Nephron (organoid): ENCODE measurements around the gene NACC2.

Experiments
- H3K27ac Mint-ChIP-seq, 3 experiments: 2 replicates each; pipeline ENCODE4 v1.8.0; 2020; ENCODE audit warnings: mixed read lengths in 3 of 3, mild to moderate bottlenecking in 2 of 3, moderate library complexity in 1 of 3
- H3K27me3 Mint-ChIP-seq: 2 replicates; pipeline ENCODE4 v1.8.0; 2021; ENCODE audit warnings: low read depth, mild to moderate bottlenecking, moderate library complexity, mixed read lengths
- H3K36me3 Mint-ChIP-seq: 2 replicates; pipeline ENCODE4 v1.8.0; 2020; ENCODE audit warnings: low read depth, mixed read lengths
- H3K4me1 Mint-ChIP-seq: 2 replicates; pipeline ENCODE4 v1.8.0; 2020; ENCODE audit warnings: mixed read lengths
- H3K4me3 Mint-ChIP-seq, 3 experiments: 2 replicates each; pipeline ENCODE4 v1.8.0; 2020; ENCODE audit warnings: mild to moderate bottlenecking in 3 of 3, mixed read lengths in 3 of 3, moderate library complexity in 2 of 3
- H3K9me3 Mint-ChIP-seq: 2 replicates; pipeline ENCODE4 v1.8.0; 2020; ENCODE audit warnings: mixed read lengths
- CTCF ChIP-seq, 3 experiments: fragments of 200-600 bp; sonication (generic); IDR thresholded peaks; one replicate each; pipeline ENCODE4 v1.5.0; 2021; ENCODE audit warnings: antibody characterized with exemption in 3 of 3; ENCODE audit not compliant: unreplicated experiment in 3 of 3

Gene NACC2

GRCh38 chr9:136003411-136004218 is 91.5 kb downstream of the NACC2 start:
- H3K36me3 Mint-ChIP-seq: no peaks in the 10 kb centered on the region
- no peak for TF ChIP-seq CTCF (IDR thresholded peaks at IDR 0.05; ENCODE audit: unreplicated experiment in 3 of 3)
- H3K27me3 Mint-ChIP-seq: peaks cover 5% of the 10 kb centered on the region
- H3K9me3 Mint-ChIP-seq: no peaks in the 10 kb centered on the region
- H3K27ac Mint-ChIP-seq: no peak overlapping the region
- no peak overlapping the region for H3K4me3 Mint-ChIP-seq
- H3K4me1 Mint-ChIP-seq: peaks cover 26% of the 10 kb centered on the region

GRCh38 chr9:136002881-136003280 is 92.2 kb downstream of the NACC2 start:
- H3K9me3 Mint-ChIP-seq: no peaks in the 10 kb centered on the region
- H3K36me3 Mint-ChIP-seq: no peaks in the 10 kb centered on the region
- H3K27me3 Mint-ChIP-seq: peaks cover 5% of the 10 kb centered on the region
- H3K27ac Mint-ChIP-seq: no peak overlapping the region
- H3K4me1 Mint-ChIP-seq: peaks cover 19% of the 10 kb centered on the region
- H3K4me3 Mint-ChIP-seq: no peak overlapping the region
- no peak for TF ChIP-seq CTCF (IDR thresholded peaks at IDR 0.05; ENCODE audit: unreplicated experiment in 3 of 3)

- H3K36me3 Mint-ChIP-seq: no peaks in the 10 kb centered on the region
- no peak overlapping the region for H3K27ac Mint-ChIP-seq
- H3K9me3 Mint-ChIP-seq: no peaks in the 10 kb centered on the region
These were observed 92.9 kb downstream of the NACC2 start for GRCh38 chr9:136002215-136002614.

GRCh38 chr9:136001231-136001630 is 93.9 kb downstream of the NACC2 start:
- Mint-ChIP-seq H3K36me3 (no peaks in the 10 kb centered on the region), H3K4me1 (peaks cover 7% of the 10 kb centered on the region), H3K9me3 (no peaks in the 10 kb centered on the region), H3K27ac (no peak overlapping the region), H3K27me3 (peaks cover 5% of the 10 kb centered on the region), H3K4me3 (no peak overlapping the region)
- no peak for TF ChIP-seq CTCF (IDR thresholded peaks at IDR 0.05; ENCODE audit: unreplicated experiment in 3 of 3)

More at GRCh38 chr9:136002215-136002614, 92.9 kb downstream of the NACC2 start:
- Mint-ChIP-seq H3K4me3 (no peak overlapping the region), H3K4me1 (peaks cover 12% of the 10 kb centered on the region), H3K27me3 (peaks cover 5% of the 10 kb centered on the region)
- TF ChIP-seq CTCF (IDR thresholded peaks at IDR 0.05; ENCODE audit: unreplicated experiment in 3 of 3): no peak

- no peak overlapping the region for H3K27ac Mint-ChIP-seq
- TF ChIP-seq CTCF (IDR thresholded peaks at IDR 0.05; ENCODE audit: unreplicated experiment in 3 of 3): no peak
- no peak overlapping the region for H3K4me3 Mint-ChIP-seq
- H3K9me3 Mint-ChIP-seq: no peaks in the 10 kb centered on the region
- no peaks in the 10 kb centered on the region for H3K36me3 Mint-ChIP-seq
- H3K27me3 Mint-ChIP-seq: peaks cover 5% of the 10 kb centered on the region
- peaks cover 16% of the 10 kb centered on the region for H3K4me1 Mint-ChIP-seq
These were observed 96.5 kb downstream of the NACC2 start for GRCh38 chr9:135998410-135999071.
